Stimulated activated naive CD4-positive, alpha-beta T cell (primary cell): ENCODE measurements around the gene SHTN1.

Experiments used
- DNase-seq, 6 experiments: peaks; one replicate each; lab custom pipeline; 2025; lab: John Stamatoyannopoulos, UW

SHTN1 gene

DNA sequence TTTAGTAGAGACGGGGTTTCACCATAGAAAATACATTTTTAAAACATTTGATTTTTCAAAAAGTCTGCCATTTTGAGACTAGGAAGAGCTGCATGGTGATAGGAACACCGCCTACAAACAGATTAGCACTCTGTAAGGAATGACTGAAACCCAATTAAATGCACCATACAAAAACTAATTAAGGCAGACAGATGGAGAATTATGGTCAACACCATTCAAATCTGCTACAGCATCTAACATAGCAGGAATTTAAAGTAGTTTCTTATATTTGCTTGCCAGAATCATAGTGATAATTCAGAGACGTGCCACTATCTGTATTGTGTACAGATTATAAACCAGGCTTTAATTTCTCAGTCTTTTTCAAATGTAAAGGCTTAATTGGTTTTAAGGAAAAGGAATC, 87.5 kb downstream of the SHTN1 start:
- no peak for DNase-seq

GRCh38 chr10:116915340-116915739, 89.6 kb downstream of the SHTN1 start:
- no peak for DNase-seq

- DNase-seq: no peak
Observed at GRCh38 chr10:116913695-116914094, 91.3 kb downstream of the SHTN1 start.

GRCh38 chr10:116912162-116912561, 92.8 kb downstream of the SHTN1 start:
- DNase-seq: no peak

DNA sequence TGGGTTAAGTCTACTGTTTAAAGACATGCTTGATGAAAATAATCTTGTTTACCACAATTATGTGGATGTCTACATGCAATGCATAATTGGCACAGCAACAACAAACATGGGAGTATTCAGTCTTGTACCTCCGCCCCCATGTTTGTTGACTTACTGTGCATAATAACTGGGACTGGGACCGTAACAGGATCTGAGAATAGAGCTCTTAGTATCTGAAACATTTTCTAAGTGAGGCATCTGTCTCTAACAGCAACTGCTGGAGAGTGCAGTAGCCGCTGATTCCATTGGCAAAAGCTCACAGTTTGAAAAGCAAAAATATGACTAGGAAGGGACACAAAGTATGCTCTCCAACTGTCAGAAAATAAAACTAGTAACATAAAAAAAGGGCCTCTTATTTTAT, 94.1 kb downstream of the SHTN1 start:
- DNase-seq: no peak

DNA sequence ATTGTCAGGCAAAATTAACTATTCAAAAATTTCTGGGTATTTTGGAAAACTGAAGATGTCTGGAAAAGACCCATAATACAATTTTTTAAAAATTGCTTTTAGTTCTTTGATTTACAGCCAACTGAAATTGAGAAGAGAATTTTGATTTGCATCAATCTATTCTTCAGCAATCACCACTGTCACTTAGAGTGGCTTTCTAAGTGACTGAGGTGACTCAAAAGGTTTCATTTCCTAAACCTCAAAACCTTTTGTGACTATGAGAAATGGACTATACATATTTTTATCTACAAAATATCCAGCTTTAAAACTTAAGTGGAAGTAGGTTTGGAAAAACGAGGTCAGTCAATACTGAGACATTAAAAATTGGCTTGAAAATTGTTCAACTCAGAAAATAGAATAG, 95.7 kb downstream of the SHTN1 start:
- no peak for DNase-seq

DNA sequence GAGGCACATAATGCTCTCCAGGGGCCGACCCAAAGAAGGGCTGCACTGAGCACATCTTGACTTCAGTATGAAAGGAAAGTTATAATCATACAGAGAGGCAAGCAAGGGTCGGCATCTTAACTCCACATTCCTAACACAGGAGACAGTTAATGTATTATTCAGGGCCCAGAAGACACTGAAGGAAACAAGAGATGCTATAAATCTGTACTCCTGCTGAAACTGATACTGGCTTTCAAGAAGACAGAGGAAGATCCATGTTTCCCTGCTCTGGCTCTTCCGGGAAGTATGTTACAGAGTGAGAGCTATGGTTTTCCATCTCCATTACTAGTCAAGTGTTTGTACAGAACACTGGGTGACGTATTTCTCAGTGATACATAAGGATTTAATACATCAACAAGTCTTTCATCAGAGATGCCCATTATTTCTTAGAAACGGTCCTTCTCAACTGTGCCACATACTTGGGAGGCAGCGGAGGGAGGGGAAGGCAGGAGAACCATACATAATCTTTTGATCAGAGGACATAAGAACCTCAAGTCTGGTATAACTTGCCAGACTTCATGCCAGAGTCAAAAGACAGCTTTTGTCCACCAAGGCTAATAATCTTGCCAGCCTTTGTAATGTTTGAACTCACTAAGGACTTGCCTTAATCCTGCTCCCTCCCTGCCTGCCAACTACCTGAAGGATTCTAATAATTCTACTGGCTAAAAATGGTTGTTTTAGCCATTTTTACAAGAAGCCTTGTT, 97.6 kb downstream of the SHTN1 start:
- DNase-seq: no peak

DNA sequence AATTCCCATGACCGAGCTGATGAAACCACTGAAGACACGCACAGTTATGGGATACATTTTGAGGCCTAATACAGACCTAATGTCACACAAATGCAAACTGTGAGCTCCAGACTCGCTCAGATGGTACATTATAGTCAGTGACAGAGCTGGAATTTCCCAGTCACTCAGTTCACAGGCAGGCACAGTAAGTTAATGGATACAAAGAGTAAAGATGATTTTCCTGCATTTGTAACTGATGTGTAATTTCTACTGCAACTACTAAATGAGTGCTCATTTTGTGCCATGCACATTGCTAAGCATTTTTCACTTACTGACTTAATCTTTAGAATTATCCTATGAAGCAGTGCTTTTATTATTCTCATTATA, 99.2 kb downstream of the SHTN1 start:
- no peak for DNase-seq

DNA sequence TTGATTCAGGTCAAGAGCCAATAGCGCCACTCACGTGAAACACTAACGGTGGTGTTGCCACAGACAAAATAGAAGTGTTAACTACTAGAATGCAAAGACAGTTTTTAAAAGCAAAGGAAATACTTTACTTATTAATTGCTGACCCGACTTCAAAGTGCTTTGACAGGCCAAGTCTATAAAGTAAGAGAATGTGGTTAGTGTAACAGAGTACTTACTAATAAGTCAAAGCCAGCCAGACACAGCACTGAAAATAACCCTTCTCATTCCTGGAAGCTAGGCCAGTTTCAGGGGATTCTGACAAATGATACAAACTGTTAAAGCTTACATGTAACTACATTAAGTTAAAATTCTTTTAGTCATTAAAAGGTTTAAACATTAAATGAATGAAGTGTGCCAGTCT, 105.4 kb downstream of the SHTN1 start:
- DNase-seq: no peak

DNA sequence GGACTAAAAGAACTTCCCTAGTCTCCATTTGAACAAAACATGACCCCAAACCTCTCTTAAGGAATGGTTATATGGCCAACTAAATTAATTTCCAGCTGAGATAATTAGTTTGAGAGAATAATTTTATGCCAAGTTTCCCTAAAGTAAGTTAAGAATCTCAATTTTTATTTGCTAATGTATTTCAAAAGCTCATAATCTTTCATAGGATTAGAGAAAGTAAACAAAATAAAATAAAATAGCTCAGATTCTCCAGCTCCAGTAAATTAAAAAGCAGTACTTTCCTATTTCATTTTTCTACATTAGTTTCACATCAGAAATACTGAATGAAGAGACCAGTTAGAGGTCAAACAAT, 111.3 kb downstream of the SHTN1 start:
- no peak for DNase-seq

- DNase-seq: no peak
Observed at GRCh38 chr10:116892907-116893685, 111.9 kb downstream of the SHTN1 start.

DNA sequence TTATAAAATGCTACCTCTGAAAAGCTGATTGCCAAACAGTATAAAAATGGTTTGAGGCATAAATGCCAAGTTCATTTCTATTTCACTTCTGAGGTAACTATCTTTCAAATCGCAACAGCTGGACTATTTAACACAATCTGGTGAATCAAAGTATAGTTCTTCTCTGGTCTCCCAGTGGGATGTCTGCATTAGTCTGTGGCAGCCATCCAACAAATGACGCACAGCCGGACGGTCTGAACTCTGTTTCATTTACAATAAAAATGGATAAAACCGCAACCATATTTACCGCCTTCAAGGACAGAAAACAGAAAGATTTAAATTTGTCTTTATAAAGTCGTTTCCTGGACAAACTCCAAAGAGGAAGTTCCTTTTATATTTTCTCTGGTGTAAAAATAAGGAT, 113.8 kb downstream of the SHTN1 start:
- DNase-seq: no peak

GRCh38 chr10:116889066-116889465, 115.9 kb downstream of the SHTN1 start:
- no peak for DNase-seq

DNA sequence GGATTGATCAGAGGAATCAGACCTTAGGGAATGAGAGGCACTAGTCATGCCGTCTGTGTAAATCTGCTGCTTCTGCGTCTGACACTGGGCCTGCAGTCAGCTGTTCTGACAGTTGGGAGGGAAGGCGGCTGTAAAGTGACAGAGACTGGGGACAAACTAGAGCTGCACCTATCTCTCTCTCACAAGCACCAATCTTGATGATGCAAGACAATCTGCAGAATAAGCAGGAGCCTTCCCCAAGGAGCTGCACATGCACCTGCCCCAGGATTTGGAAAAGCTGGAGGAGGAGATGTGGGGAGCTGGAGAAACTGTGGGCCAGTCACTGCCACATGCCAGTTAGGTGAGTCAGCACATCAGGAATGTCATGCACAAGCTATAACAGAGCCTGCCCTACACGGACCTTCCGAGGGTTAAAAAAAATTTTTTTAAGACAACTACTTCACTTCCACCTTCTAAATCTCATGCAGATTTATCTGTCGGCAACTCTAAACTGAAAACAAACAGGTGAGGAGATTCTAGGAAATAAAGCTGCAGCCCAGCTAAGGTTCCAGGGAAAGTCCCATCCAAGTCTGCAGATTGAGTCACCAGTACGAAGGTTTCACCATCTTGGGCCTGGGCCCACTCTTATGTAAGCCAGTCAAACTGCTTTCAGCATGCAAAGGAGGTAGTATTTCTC, 116.5 kb downstream of the SHTN1 start:
- no peak for DNase-seq

DNA sequence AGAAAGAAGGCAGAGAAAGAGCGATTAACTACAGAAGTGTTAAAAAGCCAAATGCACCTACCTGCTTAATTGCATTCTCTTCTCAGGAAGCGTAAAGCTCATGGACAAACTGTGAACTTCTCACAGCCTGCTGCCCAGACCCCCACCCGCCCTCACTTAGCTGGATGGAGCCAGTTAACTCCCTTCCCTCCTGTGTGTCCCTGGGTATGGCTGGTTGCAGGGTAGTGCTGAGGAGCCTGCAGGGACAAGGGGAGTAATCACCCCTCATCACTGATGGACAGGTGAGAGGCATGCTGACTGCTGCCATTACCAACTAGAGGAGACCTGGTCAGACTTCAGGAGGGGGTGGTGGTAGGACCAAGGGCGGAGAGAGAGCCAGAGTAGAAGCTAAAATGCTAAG, 118.2 kb downstream of the SHTN1 start:
- DNase-seq: no peak

GRCh38 chr10:116882639-116883038, 122.3 kb downstream of the SHTN1 start:
- DNase-seq: no peak

DNA sequence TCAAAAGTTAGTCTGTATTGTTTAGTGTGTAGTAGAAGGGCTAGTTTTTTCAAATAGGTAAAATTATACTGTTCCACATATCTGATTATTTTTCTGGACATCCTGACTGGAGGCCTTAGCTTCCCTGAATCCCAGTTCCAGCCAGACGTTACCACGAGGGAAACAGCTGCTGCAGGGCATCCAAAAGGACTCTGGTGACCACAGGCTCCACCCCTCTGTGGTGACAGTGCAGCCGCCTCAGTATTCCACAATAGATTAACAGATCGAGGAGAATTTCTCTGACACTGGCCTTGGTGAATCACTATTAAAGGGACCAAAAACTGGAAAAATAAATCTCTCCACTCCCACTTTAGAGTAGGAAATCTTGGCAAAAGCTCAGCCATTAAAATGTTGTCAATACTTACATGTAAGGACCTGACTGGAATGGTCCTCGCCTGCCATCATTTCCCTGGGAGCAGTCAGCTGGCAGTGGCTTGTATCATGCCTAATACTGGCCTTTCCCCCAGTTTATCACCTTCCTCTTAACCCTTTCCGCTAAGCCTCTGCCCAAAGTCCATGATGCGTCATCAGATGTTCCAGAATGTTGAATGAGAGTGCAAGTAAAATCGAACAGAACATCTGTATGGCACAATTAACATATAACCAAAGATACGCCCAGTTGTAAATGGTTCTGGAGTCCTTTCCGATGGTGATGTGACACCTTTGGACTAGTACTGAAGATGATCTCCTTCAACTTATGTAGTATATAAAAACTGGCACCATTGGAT, 124.1 kb downstream of the SHTN1 start:
- no peak for DNase-seq

DNA sequence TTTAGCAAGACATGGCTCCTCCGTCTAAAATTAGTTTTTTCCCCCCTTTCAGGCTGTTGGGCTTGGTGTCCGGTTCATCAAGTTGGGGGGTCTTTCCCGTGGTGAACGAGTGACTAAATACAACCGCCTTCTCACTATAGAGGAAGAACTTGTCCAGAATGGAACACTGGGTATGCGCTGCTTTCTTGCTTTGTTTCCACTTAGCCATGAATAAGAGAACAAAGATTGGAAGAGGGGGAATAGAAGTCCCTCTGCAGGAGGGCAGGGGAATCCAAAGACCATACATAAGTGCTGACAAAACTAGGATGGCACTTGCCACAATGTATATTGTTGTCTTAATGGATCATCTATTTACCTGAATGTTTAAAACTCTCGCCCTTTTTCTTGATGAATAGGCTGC, 125.2 kb downstream of the SHTN1 start:
- DNase-seq: no peak

- DNase-seq: no peak
Observed at GRCh38 chr10:116878123-116878522, 126.9 kb downstream of the SHTN1 start.

DNA sequence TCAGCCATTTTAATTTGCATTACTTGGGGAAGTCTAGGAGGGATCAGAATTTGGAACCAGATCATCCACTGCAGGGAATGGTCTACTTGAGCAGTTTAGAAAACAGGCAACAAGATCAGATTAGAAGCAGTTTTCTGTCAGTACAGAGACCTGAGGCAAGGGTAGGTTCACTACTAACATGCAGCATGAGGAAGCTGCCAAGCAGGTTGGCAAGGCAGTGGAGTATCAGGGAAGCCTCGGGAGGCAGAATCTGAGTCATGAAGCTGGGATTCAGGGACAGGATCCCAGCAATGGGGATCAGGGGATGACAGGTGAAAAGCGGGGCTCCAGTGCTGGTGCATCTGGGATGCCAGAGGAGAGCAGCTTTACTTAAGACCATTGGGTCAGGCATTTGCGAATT, 127.6 kb downstream of the SHTN1 start:
- no peak for DNase-seq

DNA sequence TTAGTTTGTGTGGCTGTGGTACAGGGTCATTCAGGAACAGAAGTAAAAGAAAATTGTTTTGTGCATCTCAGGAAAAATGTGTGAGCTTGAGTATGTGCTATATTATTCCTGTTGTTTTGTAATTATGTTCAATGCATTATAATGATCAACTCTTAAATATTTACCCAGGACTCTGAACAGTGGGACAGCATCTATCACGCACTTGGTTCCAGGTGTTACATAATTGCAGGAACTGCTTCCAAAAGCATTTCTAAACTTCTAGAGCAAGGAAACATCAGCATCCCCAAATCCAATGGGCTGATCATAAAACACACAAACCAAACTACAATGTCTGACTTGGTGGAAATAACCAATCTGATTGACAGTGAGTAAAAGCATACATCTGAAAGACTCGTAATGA, 129.1 kb downstream of the SHTN1 start:
- no peak for DNase-seq

- DNase-seq: no peak
Observed at GRCh38 chr10:116873134-116873533, 131.9 kb downstream of the SHTN1 start.

DNA sequence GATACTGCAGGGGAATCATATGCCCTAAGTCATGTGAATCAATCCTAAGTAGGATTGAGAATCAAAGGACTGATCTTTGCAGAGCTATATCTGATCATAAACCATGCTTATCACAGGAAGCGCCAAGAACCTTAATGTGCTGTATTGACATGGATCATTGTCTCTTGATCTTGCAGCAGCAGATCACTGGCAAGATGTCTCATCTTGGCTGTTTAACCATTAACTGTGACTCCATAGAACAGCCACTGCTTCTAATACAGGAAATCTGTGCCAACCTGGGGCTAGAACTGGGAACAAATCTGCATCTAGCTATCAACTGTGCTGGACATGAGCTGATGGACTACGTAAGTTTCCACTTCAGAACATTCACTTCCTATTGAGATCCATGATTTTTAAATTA, 134.0 kb downstream of the SHTN1 start:
- no peak for DNase-seq
